ENCODE measurements around the gene KANK4.
"Not testable (repeated sequence)": the region's sequence is repeated elsewhere in the genome, so short reads cannot be mapped to it uniquely, and the experiment has no call there.

KANK4 gene

DNA sequence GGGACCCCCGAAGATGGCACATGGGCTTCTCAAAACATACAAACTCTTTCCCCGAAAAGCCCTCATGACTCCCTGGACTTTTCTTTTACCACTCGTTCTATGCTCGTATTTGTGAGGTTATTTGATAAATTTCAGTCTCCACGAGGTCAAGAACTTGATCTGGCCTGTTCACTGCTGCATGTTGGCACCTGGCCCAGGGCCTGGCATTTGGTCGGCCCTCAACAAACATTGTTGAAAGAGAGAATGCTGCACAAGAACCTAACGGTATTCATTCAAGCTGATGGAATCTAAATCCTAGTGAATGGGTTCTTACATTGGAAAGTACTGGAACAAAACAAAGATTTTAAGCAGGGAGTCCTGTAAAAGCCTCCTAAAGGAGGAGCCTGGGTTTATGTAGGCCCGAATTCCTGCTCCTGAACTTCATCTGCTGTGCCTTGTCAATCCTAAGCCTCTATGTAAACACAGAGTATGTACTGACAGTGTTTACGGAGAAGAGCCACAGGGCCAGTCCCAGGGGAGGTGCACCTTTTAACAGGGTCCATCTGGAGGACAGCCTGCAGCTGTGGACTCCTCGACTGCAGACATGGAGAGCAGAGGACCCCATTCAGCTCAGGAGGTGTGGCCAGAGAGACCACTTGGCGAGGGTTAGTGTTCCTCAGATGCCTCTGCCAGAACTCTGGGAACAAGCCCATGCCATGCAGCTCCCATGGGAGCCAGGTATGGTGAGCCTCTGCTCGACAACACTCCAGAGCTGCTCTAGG is 77.7 kb downstream of the KANK4 start:
- H3K4me3 ChIP-seq (ENCODE audit: low read depth, low read length) = no peak overlapping the region
- in situ Hi-C loops (cut with HindIII; ENCODE audit: low sequenced_read_pairs) = no loop called here
- TF ChIP-seq, protein P1, sequence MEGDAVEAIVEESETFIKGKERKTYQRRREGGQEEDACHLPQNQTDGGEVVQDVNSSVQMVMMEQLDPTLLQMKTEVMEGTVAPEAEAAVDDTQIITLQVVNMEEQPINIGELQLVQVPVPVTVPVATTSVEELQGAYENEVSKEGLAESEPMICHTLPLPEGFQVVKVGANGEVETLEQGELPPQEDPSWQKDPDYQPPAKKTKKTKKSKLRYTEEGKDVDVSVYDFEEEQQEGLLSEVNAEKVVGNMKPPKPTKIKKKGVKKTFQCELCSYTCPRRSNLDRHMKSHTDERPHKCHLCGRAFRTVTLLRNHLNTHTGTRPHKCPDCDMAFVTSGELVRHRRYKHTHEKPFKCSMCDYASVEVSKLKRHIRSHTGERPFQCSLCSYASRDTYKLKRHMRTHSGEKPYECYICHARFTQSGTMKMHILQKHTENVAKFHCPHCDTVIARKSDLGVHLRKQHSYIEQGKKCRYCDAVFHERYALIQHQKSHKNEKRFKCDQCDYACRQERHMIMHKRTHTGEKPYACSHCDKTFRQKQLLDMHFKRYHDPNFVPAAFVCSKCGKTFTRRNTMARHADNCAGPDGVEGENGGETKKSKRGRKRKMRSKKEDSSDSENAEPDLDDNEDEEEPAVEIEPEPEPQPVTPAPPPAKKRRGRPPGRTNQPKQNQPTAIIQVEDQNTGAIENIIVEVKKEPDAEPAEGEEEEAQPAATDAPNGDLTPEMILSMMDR (IDR thresholded peaks at IDR 0.05; ENCODE audit: low read depth, low read length) = no peak
- no peak for DNase-seq (ENCODE audit: low read depth, low spot score)

DNA sequence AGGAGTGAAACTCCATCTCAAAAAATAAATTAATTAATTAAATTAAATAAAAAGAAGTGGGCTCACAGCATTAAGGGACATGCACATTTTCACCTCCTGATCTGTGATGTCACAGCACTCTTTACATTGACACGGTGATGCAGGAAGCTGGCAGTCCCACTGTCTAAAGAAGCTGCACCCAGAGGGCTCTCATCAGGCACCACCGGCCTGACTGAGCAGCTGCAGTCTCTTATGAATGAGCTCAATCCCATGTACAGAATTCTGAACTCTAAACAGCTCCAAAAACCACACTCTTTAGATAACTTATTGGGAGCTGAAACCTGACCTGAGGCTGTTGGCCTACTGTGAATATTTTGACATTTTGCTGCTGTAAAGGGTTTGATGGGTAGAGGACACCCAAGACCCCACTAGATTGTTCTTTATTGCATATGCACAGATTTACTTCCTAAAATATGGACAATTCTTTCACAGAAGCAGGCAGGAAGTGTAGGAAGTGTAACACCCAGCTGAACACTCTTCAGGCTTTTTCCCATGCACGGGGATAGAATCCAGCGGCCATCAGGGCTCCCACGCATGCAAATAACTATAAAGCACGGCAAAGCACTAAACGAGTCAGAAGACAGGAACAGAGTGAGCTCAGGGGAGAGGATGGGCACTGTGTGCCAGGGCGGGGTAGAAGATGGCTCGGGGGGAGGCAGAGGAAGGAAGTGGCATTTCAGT is 78.4 kb downstream of the KANK4 start:
- in situ Hi-C loops (cut with HindIII; ENCODE audit: low sequenced_read_pairs) = no loop called here
- TF ChIP-seq, protein P1 (IDR thresholded peaks at IDR 0.05; ENCODE audit: low read depth, low read length) = no peak
- no peak for DNase-seq (ENCODE audit: low read depth, low spot score)
- no peak overlapping the region for H3K4me3 ChIP-seq (ENCODE audit: low read depth, low read length)

DNA sequence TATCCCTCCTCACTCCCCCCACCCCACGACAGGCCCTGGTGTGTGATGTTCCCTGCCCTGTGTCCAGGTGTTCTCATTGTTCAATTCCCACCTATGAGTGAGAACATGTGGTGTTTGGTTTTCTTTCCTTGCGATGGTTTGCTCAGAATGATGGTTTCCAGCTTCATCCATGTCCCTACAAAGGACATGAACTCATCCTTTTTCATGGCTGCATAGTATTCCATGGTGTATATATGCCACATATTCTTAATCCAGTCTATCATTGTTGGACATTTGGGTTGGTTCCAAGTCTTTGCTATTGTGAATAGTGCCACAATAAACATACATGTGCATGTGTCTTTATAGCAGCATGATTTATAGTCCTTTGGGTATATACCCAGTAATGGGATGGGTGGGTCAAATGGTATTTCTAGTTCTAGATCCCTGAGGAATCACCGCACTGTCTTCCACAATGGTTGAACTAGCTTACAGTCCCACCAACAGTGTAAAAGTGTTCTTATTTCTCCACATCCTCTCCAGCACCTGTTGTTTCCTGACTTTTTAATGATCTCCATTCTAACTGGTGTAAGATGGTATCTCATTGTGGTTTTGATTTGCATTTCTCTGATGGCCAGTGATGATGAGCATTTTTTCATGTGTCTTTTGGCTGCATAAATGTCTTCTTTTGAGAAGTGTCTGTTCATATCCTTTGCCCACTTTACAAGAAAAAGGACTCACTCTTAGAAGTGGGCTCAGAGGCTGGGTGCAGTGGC is 79.4 kb downstream of the KANK4 start:
- DNase-seq (ENCODE audit: low read depth, low spot score); in situ Hi-C loops (cut with HindIII; ENCODE audit: low sequenced_read_pairs); H3K4me3 ChIP-seq (ENCODE audit: low read depth, low read length): not testable (repeated sequence)

DNA sequence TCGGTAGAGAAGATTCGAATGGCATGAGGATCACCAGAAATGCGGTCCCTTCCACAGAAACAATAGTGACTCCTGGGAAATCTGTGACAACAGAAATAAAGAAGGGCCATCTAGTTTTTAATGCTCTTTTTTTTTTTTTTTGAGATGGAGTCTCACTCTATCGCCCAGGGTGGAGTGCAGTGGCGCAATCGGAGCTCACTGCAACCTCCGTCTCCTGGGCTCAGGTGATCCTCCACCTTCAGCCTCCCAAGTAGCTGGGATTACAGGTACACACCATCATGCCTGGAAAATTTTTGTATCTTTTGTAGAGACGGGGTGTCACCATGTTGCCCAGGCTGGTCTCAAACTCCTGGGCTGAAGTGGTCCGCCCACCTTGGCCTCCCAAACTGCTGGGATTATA is 80.7 kb downstream of the KANK4 start:
- TF ChIP-seq, protein P1 (IDR thresholded peaks at IDR 0.05; ENCODE audit: low read depth, low read length) = no peak
- in situ Hi-C loops (cut with HindIII; ENCODE audit: low sequenced_read_pairs) = no loop called here
- H3K4me3 ChIP-seq (ENCODE audit: low read depth, low read length) = no peak overlapping the region
- DNase-seq (ENCODE audit: low read depth, low spot score) = no peak

DNA sequence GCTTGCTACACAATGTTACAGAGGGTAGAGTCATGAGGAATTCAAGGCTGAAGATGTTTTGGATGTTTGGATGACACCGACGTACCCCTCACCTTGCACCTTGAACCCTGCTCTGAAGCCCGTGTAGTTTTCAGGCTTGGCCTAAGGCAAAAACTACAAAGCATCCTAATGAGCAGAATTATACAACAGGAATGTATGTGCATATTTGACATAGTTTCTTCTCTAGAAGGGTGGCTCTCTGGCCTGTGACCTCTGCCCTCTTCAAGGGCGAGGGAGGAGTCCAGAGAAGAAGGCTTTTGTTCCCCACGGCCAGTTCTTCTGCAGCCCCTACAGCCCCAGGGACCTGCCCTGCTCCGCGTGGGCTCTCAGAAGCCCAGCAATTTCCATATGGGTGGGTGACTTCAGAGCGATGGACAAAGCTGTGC is 81.3 kb downstream of the KANK4 start:
- TF ChIP-seq, protein P1 (IDR thresholded peaks at IDR 0.05; ENCODE audit: low read depth, low read length) = no peak
- in situ Hi-C loops (cut with HindIII; ENCODE audit: low sequenced_read_pairs) = no loop called here
- DNase-seq (ENCODE audit: low read depth, low spot score) = no peak
- H3K4me3 ChIP-seq (ENCODE audit: low read depth, low read length) = no peak overlapping the region

DNA sequence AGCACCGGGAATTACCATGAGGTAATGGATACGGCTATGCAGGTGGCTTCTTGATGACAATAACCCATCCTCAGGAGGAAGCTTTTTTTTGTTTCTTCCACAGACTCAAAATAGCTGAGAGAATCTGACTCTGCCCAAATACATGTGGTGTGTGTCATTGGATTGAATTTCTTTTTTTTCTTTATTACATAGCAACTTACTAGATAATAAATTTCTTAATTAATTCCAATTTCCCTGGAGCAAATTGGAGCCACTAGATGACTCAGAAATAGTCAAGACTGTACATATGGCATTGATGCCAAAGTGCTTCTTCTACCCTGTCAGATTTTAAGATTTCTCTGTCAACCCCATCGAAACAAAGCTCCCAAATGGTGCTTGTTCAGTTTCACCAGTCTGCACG is 81.9 kb downstream of the KANK4 start:
- no peak for DNase-seq (ENCODE audit: low read depth, low spot score)
- H3K4me3 ChIP-seq (ENCODE audit: low read depth, low read length) = no peak overlapping the region
- TF ChIP-seq, protein P1 (IDR thresholded peaks at IDR 0.05; ENCODE audit: low read depth, low read length) = no peak
- in situ Hi-C loops (cut with HindIII; ENCODE audit: low sequenced_read_pairs) = no loop called here
